Amniotic epithelial cell (primary cell): ENCODE data around the gene YARS2.

Experiments
- DNase-seq: peaks from one replicate; pipeline ENCODE4 v3.0.0-alpha.2; 2010; ENCODE audit warnings: low read depth

YARS2 gene

GRCh38 chr12:32755654-32756475, at the start of gene YARS2:
Gene YARS2 (minus strand): TSS chr12:32755897. CDS start chr12:32755874, 23 bp downstream.
- peak; percentile 98 for DNase-seq

- no peak for DNase-seq
These were observed 48.6 kb upstream of the YARS2 start for GRCh38 chr12:32804301-32804700.

GRCh38 chr12:32801269-32801980, 45.7 kb upstream of the YARS2 start:
- DNase-seq, result no peak

DNA sequence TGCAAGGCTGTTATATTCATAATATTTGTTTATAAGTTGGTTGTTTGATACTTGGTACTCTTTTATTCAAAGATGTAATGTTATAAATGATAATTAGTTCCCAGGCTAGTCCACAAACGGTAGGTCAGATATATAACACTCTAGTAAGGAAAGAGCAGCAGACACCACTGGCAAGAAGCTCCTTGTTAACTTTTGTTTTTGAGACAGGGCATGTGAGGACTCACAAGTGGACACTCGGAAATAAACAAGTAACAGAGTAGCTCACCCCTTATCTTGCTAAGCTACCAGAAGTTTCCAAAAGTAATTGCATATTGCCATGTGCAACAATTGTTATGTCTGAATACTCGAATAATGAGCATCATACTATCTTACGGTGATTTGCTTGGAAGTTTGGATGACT, 38.6 kb upstream of the YARS2 start:
- peak; percentile 64 for DNase-seq

GRCh38 chr12:32789916-32790315, 34.2 kb upstream of the YARS2 start:
- peak; percentile 82 for DNase-seq

DNA sequence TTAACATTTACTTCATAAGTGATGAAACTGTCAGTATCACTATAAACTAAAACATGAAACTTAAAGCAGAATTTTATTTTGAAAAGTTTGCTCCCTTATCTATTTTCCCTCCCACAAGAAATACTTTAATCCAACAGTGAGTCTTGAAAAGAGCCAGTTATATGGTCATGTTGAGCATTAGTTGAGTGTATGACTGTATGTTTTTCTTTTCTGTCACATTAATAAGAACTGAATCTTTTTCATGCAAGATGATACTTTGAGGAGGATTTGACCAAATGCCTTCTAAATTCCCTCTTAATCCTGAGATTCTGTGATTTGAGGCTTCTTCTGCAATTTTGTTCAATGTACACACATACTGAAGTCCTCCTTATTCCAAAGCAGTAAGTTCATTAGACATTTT, 33.7 kb upstream of the YARS2 start:
- DNase-seq, result peak; percentile 64

DNA sequence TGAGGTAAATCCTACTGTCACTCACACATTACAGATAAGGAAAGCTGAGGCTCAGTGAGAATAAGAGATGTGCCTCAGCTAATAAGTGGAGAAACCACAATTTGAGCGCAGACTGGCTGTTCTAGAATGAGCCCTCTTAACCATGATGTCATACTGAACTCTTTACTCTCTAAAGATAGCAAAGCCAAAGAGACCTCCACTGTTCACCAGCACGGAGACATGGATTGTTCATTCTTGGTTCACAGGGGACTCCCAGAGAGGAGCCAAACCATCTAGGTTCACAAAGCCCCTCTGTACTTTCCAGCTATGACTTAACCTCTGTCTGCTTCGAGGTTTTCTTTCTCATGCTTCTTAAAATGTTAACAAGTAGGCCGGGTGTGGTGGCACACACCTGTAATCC, 32.7 kb upstream of the YARS2 start:
- DNase-seq, result no peak

DNA sequence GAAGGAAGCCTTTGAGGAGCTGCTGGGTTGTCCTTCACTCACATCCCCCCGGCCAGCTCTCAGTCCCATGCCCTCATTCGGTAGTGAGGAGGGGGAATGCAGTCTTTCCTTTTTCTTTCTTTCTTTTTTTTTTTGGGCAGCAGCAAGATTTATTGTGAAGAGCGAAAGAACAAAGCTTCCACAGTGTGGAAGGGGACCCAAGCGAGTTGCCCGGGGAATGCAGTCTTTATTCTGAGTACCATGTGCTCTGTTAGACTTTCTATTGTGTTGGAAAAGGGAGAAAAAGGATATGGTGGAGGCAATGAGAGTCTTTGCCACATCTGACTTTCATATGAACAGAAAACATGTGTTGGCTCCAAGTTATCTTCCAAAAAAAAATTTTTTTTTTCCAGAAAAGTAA, 29.9 kb upstream of the YARS2 start:
- no peak for DNase-seq

DNA sequence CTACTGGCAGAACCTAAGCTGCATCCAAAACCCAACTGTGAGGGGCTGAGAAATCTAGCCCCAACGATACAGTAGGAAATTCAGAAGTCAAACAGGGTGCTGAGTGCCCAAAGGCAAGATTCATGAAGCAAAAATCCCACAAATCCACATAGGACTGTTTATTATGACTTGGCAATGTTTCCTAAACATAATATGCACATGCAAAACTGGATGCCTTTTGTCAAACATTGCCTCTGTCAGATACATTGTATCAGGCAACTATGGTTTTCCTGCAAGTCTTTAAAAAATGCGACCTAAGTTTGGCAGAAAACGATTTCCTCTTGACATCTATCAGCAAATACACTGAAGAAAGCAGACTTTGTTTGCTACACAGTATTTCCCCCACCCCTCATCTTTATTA, 27.3 kb upstream of the YARS2 start:
- no peak for DNase-seq

DNA sequence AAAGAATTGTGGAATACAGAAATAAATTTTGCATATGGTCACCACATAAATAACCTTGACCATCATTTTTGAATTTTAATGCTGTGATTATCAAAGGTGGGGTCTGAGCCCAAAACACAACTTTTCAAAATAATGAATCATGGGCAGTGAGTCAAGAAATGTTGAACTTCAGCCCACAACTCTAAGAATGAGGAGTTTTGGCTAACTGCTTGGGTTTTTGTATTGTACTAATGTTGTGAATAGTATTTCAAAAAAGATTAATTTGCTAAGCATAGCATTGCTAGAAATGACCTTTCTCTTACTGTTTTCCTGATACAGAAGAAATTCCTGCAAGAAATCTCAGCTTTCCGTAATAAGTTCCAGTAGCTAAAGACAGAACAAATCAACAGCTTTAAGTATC, 24.4 kb upstream of the YARS2 start:
- peak; percentile 24 for DNase-seq

- DNase-seq, result no peak
These were observed 22.0 kb upstream of the YARS2 start for GRCh38 chr12:32777691-32778175.

- DNase-seq, result no peak
These were observed 21.5 kb upstream of the YARS2 start for GRCh38 chr12:32777159-32777558.

- no peak for DNase-seq
These were observed 20.6 kb upstream of the YARS2 start for GRCh38 chr12:32776258-32776657.

DNA sequence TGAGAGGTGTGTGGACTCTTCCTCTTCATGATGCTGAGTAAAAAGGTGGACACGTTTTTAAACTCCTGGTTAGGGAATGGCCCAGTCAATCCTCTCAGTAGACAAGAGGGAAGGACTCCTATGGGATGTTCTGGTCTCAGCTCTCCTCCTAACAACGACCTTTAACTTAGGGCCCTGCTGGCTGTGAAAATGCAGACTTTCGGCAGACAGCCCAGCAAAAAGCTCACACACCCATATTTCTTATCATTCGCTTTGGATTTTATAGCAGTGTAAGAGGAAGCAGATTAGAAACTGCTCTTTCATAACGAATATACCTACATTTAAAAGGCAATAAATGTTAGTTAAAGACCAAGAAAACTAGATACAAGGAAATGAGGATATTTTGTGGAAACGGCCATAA, 18.0 kb upstream of the YARS2 start:
- DNase-seq, result no peak

DNA sequence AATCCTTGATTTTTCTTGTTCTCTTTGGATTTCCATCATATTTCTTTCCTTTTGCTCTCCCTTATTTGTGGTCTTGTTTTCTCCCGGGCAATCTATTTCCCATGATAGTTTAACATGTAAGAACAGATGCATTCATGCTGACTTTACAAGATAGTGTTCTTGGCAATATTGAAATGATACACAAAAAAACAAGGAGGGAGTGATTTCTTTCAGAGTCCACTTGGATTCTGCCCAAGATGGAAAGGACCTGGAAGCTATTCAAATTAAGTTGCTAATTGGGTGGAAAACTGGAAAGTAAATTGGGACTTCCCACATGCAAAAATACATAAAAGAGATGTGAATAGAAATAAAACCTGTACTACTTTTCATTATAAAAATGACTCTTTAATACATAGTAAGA, 14.4 kb upstream of the YARS2 start:
- DNase-seq, result no peak

- DNase-seq, result no peak
These were observed 12.8 kb upstream of the YARS2 start for GRCh38 chr12:32768518-32768917.

DNA sequence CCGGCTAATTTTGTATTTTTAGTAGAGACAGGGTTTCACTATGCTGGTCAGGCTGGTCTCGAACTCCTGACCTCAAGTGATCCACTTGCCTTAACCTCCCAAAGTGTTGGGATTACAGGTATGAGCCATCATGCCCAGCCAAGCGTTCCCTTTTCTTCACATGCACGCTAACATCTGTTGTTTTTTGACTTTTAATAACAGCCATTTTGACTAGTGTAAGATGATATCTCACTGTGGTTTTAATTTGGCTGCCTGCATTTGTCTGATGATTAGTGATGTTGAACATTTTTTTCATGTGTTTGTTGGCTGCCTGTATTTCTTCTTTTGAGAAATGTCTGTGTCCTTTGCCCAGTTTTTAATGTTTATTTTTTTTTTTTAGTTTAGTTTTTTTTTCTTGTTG, 10.2 kb upstream of the YARS2 start:
- DNase-seq, result no peak

DNA sequence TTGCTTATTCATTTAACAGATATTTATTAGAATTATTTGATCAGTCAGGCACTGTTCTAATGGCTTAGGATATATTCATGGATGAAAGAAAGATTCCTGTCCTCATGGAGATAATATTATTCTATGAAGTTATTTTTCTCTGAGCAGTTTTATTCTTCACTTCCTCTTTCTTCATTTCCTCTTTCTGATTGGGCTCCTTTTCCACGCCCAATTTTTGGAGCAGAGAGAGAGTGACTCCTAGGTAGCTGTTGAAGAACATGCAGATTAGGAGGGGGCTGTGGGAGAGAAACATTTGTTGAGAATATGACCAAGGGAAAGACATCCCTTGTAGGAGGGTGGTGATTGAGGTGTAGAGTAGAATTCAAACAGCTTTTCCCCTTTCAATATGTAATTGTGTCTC, 6.0 kb upstream of the YARS2 start:
- no peak for DNase-seq

DNA sequence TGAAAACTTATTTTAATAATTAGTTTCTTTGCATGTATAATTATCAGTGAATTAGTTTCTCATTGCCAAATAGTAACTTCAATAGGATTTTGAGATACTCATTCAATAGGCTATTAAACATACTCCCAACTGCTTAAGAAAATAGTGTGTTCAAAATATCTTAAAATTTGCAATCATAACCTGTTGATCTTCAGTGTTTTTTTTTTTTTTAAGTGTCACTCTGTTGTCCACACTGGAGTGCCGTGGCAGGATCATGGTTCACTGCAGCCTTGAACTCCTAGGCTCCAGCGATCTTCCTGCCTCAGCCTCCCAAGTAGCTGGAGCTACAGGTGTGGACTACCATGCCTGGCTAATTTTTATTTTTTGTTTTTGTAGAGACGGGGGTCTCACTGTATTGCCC, 1.5 kb upstream of the YARS2 start:
- no peak for DNase-seq

GRCh38 chr12:32756476-32757066, 874 bp upstream of the YARS2 start:
- DNase-seq, result no peak

DNA sequence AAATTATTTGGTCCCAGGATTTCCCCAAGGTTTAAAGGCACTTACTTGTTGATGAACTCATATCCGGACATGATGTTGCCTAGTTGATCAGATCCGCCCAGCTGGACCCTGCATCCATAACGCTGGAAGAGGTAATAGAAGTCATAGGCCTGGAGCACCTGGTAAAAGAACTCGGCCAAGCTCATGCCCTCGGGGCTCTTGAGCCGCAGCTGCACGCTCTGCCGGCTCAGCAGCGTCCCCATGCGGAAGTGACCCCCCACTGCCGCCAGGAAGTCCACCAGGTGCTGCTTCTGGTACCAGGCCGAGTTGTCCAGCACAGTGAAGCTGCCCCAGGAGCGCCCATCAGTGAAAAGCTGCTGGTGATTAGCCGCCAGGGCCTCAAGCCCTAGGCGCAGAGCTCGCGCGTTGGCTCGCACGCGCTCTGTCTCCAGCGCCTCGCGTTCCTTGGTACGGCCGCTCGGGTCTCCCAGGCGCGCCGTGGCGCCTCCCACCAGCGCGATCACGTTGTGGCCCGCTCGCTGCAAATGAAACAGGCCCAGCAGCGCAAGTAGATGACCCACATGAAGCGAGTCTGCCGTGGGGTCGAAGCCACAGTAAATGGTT, 545 bp downstream of the YARS2 start:
- DNase-seq, result peak; percentile 69

DNA sequence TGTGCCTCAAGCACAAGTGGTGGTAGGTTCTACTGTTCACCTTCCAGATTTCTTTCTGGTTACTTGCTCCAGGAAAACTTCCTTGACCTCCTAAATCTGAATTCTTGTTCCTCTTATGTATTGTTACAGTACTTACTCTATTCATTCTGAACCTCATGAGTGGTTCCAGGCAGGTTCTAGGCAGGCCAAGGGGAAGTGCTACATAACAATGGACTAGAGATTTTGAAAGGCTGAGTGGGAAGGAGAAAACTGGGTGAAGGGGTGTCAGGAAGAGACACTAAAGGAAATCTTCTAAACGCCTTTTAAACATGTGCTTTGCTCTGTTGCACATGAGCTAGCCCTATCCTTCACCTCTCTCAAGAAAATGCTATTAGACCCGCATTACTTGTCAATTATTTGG, 1.6 kb downstream of the YARS2 start:
- peak; percentile 9 for DNase-seq

GRCh38 chr12:32753605-32754004, 2.1 kb downstream of the YARS2 start:
- no peak for DNase-seq
